ENCODE data around the gene OR2A42.
"Not testable (repeated sequence)": the region's sequence is repeated elsewhere in the genome, so short reads cannot be mapped to it uniquely, and the experiment has no call there.

OR2A42 gene

GRCh38 chr7:144239365-144239764 is at the start of gene OR2A42:
OR2A42 (minus strand) TSS chr7:144239605; CDS start chr7:144232843, 6,762 bp downstream.
- in situ Hi-C loops (cut with HindIII; ENCODE audit: low sequenced_read_pairs); H3K4me3 ChIP-seq (ENCODE audit: low read depth, low read length); DNase-seq (ENCODE audit: low read depth, low spot score): not testable (repeated sequence)

- DNase-seq (ENCODE audit: low read depth, low spot score); H3K4me3 ChIP-seq (ENCODE audit: low read depth, low read length); in situ Hi-C loops (cut with HindIII; ENCODE audit: low sequenced_read_pairs): not testable (repeated sequence)
These were observed 47.9 kb upstream of the OR2A42 start for GRCh38 chr7:144287171-144287784.

GRCh38 chr7:144283716-144284115 is 44.3 kb upstream of the OR2A42 start:
- DNase-seq (ENCODE audit: low read depth, low spot score); H3K4me3 ChIP-seq (ENCODE audit: low read depth, low read length); in situ Hi-C loops (cut with HindIII; ENCODE audit: low sequenced_read_pairs): not testable (repeated sequence)

GRCh38 chr7:144282490-144282889 is 43.1 kb upstream of the OR2A42 start:
- in situ Hi-C loops (cut with HindIII; ENCODE audit: low sequenced_read_pairs); DNase-seq (ENCODE audit: low read depth, low spot score); H3K4me3 ChIP-seq (ENCODE audit: low read depth, low read length): not testable (repeated sequence)

- H3K4me3 ChIP-seq (ENCODE audit: low read depth, low read length); DNase-seq (ENCODE audit: low read depth, low spot score); in situ Hi-C loops (cut with HindIII; ENCODE audit: low sequenced_read_pairs): not testable (repeated sequence)
These were observed 42.6 kb upstream of the OR2A42 start for GRCh38 chr7:144281981-144282380.

GRCh38 chr7:144280010-144280409 is 40.6 kb upstream of the OR2A42 start:
- H3K4me3 ChIP-seq (ENCODE audit: low read depth, low read length); in situ Hi-C loops (cut with HindIII; ENCODE audit: low sequenced_read_pairs); DNase-seq (ENCODE audit: low read depth, low spot score): not testable (repeated sequence)

GRCh38 chr7:144275281-144275680 is 35.9 kb upstream of the OR2A42 start:
- DNase-seq (ENCODE audit: low read depth, low spot score); in situ Hi-C loops (cut with HindIII; ENCODE audit: low sequenced_read_pairs); H3K4me3 ChIP-seq (ENCODE audit: low read depth, low read length): not testable (repeated sequence)

GRCh38 chr7:144269188-144269587 is 29.8 kb upstream of the OR2A42 start, which contains the start of gene CTAGE8:
CTAGE8 (minus strand) TSS chr7:144269288; CDS start chr7:144269250, 38 bp downstream.
- H3K4me3 ChIP-seq (ENCODE audit: low read depth, low read length); DNase-seq (ENCODE audit: low read depth, low spot score); in situ Hi-C loops (cut with HindIII; ENCODE audit: low sequenced_read_pairs): not testable (repeated sequence)

GRCh38 chr7:144264692-144265091 is 25.3 kb upstream of the OR2A42 start, which contains the start of gene OR2A7:
OR2A7 (minus strand) TSS chr7:144264792; CDS start chr7:144259628, 5,164 bp downstream.
- in situ Hi-C loops (cut with HindIII; ENCODE audit: low sequenced_read_pairs); DNase-seq (ENCODE audit: low read depth, low spot score); H3K4me3 ChIP-seq (ENCODE audit: low read depth, low read length): not testable (repeated sequence)

- H3K4me3 ChIP-seq (ENCODE audit: low read depth, low read length); in situ Hi-C loops (cut with HindIII; ENCODE audit: low sequenced_read_pairs); DNase-seq (ENCODE audit: low read depth, low spot score): not testable (repeated sequence)
These were observed 22.7 kb upstream of the OR2A42 start for GRCh38 chr7:144262128-144262527.

GRCh38 chr7:144259067-144259466 is 19.7 kb upstream of the OR2A42 start:
- in situ Hi-C loops (cut with HindIII; ENCODE audit: low sequenced_read_pairs); DNase-seq (ENCODE audit: low read depth, low spot score); H3K4me3 ChIP-seq (ENCODE audit: low read depth, low read length): not testable (repeated sequence)

- in situ Hi-C loops (cut with HindIII; ENCODE audit: low sequenced_read_pairs): no loop called here
- H3K4me3 ChIP-seq (ENCODE audit: low read depth, low read length): no peak overlapping the region
- no peak for DNase-seq (ENCODE audit: low read depth, low spot score)
- no peak for TF ChIP-seq CTCF (IDR thresholded peaks at IDR 0.05; ENCODE audit: low read depth, low read length)
These were observed 16.7 kb upstream of the OR2A42 start for GRCh38 chr7:144256112-144256511.

GRCh38 chr7:144255471-144255897 is 16.1 kb upstream of the OR2A42 start:
- DNase-seq (ENCODE audit: low read depth, low spot score): no peak
- TF ChIP-seq CTCF (IDR thresholded peaks at IDR 0.05; ENCODE audit: low read depth, low read length): no peak
- in situ Hi-C loops (cut with HindIII; ENCODE audit: low sequenced_read_pairs): no loop called here

GRCh38 chr7:144252307-144252706 is 12.9 kb upstream of the OR2A42 start:
- DNase-seq (ENCODE audit: low read depth, low spot score); in situ Hi-C loops (cut with HindIII; ENCODE audit: low sequenced_read_pairs); H3K4me3 ChIP-seq (ENCODE audit: low read depth, low read length): not testable (repeated sequence)

More at GRCh38 chr7:144255471-144255897, 16.1 kb upstream of the OR2A42 start:
- H3K4me3 ChIP-seq (ENCODE audit: low read depth, low read length): no peak overlapping the region

- in situ Hi-C loops (cut with HindIII; ENCODE audit: low sequenced_read_pairs); DNase-seq (ENCODE audit: low read depth, low spot score); H3K4me3 ChIP-seq (ENCODE audit: low read depth, low read length): not testable (repeated sequence)
These were observed 8.4 kb upstream of the OR2A42 start for GRCh38 chr7:144247674-144248330.
